ENCODE results near the gene FHIT. TPM values are rescaled to one million over a fixed set of nuclear protein-coding genes. Genes with fewer than 3 reads are reported as not detected.
"Not testable (repeated sequence)": the region's sequence is repeated elsewhere in the genome, so short reads cannot be mapped to it uniquely, and the experiment has no call there.

The FHIT gene
- polyA plus RNA-seq, 1 donor: 5.5 TPM

DNA sequence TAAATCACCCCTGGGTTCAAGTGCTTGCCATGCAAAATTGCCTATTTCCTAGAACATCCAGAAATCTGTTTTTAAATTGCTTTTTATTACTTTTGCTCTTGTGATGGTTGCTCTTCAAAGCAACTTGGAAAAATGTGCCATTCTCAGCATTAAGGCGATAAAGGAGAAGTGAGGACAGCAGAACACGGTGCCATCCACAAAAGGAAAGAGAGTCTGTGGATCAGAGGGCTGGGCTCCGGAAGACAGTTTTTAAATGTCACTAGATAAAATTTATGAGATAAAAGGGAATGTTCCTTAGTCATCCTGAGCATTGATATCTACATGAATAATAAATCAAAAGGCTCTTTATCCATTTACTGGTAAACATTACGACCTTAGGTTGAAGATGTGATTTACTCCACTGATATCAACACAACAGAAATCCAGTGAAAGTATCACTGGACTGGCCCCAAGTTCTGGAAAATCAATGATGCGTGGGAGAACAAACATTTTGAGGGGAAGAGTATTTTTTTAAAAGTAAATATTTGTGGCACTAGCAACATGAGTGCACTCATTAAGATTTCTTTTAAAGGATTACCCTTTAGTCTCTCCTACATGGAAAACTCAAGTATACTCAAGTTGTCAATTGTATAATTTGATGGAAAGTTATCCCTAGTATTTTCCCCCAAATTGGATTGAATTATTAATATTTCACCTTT, 554.7 kb downstream of the FHIT start:
- DNase-seq: no peak

DNA sequence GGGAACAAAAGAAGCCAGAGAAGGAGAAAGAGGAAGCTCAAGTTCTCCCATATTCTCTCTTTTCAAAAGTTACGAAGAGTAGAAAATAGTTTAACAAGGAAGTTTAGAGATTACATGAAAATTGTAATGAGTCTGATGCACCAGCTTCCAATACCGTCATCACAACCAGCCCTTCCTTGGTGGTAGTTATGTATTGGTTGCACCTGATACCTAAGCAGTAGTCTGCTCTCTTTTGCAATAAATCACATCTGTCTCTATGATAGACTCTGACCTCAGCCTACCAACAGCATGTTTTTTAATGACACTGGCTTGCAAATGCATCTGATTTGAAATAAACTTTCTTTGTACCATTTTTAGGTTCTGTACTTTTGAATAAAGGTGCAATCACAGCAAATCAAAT, 575.8 kb downstream of the FHIT start:
- no peak for DNase-seq

DNA sequence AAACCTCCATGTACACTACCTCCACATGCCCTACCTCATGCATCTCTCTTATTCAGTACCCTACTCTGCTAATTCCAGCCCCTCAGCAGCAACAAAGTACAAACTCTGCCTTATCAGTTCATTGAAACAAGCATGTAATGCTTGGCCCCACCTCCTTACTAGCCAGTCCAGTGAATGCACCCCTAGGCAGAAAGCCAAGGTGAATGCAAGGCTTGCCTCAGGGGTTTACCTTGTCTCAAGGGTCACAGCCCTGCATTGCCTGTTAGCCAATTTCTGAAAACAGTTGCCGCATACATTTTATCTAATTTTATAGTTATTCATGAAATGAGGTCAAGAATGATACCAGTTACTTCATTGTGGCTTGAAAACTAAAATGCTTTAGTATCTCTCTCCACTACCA, 576.4 kb downstream of the FHIT start:
- DNase-seq: no peak

DNA sequence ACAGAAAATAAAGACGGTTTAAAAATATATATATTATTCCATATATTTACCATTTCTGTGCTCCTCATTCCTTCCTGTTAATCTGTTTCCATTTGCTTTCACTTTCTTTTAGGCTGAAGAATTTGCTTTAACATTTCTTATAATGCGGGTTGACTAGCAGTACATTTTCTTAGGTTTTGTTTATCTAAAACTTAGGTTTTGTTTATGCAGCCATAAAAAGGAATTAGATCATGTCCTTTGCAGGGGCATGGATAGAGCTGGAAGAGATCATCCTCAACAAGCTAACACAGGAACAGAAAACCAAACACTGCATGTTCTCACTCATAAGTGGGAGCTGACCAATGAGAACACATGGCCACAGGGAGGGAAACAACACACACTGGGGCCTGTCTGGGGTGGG, 578.1 kb downstream of the FHIT start:
- DNase-seq: no peak

DNA sequence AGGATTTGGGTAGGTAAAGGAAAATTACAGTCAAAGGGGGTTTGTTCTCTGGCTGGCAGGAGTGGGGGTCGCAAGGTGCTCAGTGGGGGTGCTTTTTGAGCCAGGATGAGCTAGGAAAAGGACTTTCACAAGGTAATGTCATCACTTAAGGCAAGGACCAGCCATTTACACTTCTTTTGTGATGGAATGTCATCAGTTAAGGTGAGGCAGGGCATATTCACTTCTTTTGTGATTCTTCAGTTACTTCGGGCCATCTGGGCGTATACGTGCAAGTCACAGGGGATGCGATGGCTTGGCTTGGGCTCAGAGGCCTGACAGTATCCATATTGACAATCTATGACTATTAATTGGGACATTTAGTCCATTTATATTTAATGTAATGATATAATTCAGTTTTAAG, 578.9 kb downstream of the FHIT start:
- DNase-seq: not testable (repeated sequence)

DNA sequence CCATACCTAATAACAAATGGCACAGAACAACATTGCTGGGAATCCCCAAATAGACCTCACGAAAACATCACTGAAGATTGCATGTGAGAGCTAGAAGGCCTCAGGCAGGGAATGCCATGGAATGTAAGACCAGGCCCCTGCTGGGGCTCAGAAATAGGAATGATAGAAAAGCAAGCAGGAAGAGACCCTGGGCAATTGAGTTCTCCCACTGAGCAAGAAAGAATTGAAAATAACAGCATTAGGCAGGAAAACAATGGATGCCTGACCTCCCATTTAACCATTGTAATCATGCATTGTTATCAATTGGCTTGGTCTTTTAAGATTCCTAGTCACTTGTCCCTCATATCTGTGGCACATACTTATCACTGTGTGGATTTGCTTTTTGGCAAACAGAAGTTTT, 581.6 kb downstream of the FHIT start:
- no peak for DNase-seq

DNA sequence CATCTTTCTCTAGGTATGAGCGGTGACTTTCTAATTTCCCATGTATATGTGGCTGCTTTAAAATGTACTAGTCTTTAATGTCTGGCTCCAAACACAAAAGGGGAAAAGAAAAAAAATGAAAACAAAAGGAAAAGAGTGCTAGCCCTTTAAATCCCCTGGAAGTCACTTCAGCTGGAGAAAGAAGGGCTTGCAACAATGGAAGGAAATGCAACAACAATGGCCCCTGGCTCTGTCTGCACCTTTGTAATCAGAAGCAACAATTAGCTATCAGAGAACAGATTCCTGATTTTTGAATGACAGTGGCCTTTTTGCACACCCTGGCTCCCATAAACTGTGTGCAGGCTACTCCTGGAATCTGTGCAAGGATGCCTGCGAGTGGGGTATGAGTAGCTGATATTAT, 591.2 kb downstream of the FHIT start:
- DNase-seq: no peak

DNA sequence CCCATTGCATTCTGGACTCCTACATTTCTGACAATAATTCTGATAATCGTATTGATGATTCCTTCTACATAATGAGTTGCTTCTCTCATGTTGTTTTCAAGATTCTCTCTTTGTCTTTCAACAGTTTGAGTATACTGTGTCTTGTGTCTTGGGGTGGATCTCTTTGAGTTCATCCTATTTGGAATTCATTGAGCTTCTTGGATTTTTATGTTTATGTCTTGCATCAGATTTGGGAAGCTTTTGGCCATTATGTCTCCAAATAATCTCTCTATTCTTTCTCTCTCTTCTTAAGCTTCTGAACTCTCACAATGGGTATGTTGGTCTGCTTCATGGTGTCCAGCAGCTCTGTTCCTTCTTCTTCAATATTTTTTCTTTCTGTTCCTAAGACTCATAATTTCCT, 592.2 kb downstream of the FHIT start:
- DNase-seq: no peak

DNA sequence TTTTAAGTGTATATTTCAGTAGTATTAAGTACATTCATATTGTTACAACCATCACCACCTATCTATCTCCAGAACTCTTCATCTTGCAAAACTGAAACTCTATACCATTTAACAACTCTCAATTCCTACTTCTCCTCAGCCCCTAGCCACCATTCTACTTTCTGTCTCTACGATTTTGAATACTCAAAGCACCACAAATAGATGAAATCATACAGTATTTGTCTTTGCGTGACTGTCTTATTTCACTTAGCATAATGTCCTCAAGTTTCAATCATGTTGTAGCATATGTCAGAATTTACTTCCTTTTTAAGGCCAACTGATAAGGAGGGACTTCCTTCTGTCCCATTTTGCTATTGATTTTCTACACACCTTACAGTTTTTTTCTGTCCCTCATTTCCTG, 593.3 kb downstream of the FHIT start:
- DNase-seq: no peak

DNA sequence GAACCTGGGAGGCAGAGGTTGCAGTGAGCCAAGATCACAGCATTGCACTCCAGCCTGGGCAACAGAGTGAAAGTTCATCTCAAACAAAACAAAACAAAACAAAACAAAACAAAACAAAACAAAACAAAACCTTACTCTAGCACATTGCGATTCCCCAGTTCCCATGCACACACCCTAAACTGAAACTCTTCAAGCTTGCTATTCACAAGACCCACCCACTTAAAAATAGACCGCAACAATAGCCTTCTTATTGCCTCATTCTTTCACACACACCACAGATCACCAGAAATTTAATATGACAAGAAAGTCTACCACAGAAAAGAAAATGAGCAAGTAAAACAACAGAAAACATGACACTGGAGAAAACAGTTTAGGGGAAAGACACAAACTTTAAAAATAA, 598.4 kb downstream of the FHIT start:
- no peak for DNase-seq

DNA sequence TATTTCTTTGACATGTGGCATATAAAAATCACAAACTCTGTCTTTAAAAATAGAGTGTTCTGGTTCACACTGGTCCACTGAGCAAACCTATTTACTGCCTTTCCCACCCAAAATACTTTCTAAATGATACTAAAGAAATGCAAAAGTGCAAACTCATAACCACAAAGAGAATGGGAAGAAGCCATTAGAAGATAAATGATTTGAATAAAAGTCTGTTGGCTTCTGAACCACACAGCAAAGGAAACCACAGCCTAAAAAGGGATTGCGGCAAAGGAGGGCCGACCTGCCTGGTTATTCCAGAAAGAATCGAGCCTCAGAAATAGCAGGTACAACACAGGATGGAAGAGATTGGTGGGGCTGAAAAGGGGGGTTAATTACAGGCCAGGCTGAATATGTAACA, 599.5 kb downstream of the FHIT start:
- DNase-seq: no peak

DNA sequence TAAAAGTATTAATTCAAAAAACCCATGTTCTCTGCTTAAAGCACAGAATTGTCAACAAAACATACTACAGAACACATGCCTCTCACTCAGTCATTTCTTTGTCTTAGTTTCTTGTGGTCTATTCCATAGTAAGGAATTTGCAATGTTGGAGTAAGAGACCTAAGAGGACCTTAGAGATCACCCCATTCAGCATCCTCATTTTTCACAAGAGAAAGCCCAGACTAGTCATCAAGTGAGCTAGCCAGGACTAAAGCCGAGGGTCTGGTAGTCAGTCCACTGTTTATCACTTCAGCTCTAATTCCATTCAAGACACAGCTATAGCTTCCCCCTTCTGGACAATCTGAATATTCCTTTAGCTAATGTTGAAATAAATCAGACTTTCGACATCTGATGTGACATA, 601.1 kb downstream of the FHIT start:
- no peak for DNase-seq

DNA sequence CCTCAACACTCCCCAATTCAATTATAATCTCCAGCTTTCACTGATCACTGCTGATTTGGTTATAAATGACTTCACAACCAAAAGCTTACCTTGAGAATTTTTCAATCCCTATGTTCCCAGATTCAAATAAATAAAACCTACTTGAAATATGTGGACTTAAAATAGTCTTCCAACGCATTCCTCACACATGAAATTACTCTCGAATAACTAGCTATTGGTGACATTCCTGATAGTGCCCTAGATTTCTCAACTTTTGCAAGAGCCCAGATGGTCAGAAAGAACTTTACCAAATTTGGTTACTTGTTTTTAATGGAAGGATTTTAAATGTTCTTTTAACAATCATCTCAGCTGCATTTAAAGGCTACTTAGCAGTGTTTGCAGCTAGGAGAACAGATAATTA, 605.5 kb downstream of the FHIT start:
- DNase-seq: no peak

DNA sequence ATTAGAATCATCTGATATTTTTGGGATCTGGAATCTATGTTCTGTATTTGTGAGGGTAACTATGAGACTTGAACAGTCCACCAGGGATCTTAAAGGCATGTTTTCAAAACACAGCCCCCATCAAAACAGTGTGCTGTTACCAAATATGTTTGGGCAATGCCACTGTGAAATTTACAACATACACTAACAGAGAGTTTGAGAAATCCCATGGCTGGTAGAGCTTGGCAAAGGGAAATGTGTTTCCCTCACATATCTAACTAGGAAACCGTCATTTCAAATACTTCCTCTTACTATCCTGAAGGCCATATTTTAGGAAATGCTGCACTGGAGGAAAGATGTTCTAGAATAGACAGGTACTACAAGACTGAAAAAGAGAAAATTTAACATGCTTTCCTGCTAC, 607.4 kb downstream of the FHIT start:
- DNase-seq: no peak

DNA sequence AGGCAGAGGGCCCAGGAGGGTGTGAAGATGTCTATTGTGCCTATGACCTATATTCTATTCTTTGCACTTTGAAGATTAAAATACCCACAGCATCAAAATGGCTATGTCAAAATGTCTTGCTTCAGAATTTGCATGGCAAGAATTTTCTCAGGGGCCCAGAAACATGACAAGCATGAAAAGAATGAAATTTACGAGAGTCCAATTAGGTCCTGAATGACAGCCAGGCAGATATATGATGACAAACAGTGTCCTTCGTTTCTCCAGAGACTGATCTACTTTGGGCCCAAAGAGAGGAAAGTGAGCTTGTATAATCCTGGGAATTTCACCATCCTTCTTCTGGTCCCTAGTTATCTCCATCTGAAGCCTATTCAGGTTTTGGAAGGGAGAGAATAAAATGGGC, 609.9 kb downstream of the FHIT start:
- DNase-seq: no peak

DNA sequence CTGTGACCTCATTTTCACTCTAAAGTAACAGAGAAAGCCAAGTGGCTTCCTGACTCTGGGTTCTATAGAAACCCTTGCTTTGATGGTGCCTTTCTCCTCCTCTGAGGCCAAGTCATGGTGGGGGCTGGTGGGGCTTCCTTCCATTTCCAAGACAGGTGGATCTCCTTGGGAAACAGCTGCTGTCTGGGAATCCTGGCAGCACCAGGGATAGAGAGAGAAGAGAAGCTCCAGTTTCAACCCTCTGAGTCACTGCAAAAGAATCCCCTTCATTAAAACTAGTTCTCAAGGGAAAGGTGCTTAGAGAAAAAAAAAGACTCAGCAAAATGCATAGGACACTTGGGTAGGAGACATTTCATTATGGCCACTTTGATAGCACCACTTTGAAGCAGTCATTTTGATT, 614.4 kb downstream of the FHIT start:
- DNase-seq: no peak

DNA sequence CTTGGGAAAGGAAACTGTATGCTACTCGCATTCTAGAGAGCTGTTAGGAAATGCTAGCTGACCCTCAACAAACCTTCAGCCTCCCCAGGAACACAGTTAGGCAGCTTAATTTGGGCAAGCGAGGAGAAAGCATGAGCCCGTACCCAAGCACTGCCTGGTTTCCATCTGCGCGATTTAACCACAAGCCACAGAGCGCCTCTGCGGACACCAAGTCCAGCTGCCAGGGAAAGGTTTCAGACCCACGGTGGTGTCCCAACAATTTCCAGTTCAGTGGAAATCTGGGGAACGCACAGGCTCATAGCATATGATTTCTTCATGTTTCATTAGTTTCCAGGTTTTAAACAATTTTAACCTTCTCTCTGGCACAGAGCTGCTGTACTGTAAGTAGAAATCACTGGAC, 617.6 kb downstream of the FHIT start:
- DNase-seq: no peak

DNA sequence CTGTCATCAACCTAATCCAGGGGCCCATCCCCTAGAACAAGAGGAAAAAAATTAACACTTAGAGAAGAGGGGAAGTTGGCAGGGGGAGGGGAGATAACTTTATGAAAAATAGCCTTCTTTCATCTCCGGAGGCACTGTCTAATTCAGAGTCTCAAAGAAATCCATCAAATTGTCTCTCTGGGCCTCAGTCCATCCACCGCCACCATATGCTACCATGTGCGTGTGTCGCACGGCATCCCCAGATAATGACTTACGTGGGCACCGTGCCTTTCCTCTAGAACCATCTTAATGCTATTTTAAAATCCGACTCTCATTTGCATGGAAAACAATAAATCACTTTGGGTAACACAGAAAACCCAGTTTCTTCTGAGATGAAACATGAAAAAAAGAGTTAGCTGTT, 619.7 kb downstream of the FHIT start:
- no peak for DNase-seq

DNA sequence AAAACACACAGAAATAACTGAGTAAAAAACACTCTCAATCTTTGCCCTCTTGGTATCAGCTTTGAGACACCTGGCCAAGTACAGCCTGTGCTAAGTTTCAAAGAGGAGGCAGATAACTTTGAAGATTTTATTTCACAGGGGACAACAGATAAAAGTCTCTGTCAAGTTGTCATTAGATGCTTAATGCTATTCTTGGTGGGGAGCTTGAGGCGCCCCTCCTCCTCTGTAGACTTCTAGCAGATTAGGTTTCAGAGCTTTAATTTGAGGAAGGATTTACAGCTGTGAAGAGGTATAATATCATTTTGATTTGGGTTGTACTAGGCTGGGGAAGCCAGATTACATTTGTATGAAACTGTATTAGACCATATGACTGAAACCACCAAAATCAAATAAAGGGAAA, 620.3 kb downstream of the FHIT start:
- DNase-seq: no peak

DNA sequence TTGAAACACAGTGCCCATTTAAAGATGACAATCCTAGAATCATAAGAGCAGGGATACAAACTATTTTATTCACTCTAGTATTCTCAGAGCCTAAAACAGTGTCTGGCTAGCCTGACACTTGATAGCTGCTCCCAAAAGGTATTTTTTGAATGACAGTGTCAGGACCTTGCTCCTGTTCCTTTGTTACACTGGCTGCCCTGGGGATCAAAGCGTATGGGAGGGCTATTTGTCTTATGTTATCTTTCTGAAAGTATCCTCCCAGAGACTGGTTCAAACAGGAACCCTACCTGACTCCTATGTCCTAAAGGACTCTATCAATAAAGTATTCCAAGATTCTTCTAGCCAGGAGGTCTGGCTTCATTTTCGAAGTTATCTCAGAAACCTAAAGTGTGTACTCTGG, 621.4 kb downstream of the FHIT start:
- no peak for DNase-seq

DNA sequence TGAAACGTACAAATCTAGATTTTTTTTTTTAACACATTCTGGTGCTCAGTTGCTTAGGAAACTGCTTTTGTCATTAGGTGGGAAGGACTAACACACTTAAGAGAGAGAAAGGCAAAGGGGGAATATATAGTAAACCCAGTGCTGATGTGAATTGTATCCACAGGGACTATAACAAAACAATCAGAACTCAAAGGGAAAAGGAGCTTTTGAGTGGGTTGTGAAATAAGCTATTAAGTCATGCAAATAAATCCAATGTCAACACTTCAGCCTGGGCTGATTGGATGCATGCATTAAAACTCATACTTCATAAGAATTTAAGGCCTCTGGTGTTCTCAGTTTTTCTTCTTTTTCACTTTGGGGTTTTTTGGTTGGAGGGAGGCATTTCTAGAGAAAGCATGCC, 628.9 kb downstream of the FHIT start:
- DNase-seq: no peak

DNA sequence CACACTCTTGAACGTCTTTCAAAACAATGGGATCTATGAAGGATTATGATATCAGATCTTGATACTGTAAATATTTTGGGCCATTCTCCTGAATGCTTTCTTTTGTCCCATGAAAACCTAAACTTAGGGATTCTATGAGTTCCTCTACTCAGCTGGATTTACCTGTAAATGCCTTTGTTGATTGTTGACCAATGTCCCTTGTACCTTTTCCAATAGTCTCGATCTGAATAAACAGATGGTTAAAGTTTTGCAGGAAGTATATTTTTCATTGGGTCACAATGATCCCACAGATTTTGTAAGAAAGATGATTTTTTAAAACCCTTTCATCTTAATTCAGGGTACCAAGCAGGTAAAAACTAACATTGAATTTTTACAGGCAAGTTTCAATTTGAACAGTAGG, 634.1 kb downstream of the FHIT start:
- no peak for DNase-seq

DNA sequence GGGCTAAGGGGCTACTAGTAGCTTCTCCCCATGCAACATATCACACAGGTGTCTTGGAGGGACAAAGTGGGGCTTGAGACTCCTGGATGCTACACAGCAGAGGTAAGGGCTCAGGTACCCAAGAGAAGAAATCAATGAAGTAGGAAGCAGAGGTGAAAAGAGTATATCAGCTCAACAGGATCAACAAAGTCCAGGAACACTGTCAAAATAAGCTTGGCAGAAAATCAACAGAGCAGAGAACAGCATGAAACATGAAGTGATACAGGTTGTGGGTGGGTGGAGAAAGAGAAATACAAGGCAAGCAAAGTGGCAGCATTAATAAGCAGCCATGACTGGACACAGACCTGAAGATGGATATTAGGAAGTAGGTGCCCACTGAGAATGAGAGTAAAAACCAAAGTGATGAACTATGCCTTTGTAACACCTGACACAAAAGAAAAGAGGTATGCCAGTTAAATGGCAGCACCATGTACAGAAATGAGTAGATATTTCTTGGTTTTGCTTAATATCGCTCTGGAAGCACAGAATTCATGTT, 637.4 kb downstream of the FHIT start:
- no peak for DNase-seq

DNA sequence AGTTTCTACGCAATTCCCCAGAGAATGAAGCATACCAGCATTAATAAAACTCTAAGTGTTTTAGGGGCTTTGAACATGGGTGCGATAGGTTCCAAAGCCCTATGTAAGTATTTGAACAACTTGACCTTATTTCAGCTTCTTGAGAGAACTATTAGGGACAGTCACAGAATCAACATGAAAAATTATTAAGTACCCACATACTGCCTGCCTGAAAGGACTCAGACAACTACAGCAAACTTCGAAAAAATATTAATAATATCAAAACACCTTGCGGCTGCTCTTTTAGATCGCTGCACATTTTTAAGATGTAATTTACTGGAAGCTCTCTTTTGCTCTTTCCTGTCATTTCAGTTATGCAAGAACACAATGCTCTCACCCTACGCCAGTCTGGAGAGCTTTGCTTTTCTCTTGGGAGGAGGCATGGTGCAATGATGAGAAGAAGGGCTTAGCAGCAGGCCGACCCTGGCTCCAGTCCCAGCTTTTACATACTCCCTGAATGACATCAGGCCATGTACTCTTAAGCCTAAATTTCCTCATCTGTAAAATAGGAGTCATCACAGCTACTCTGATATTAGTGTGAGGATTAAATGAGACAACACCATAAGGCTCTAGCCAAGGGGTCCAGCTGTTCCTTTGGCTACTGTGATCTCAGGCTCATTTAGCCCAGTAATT, 640.7 kb downstream of the FHIT start:
- no peak for DNase-seq

DNA sequence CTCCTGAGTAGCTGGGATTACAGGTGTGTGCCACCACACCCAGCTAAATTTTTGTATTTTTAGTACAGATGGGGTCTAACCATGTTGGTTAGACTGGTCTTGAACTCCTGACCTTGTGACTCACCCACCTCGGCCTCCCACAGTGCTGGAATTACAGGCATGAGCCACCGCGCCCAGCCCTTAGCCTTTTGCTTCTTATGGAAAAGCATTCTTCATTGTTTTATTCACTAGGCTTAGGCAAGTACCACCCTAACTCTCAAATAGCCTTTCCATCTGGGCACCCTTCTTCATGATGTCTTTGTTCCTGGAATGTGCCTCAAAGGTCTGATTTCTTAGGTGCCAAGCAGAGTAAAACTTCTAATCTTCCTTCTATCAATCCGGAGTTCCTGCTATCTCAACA, 641.8 kb downstream of the FHIT start:
- DNase-seq: no peak
